ENCODE data around the gene KRT14. TPM values are rescaled to one million over a fixed set of nuclear protein-coding genes. Genes with fewer than 3 reads are reported as not detected.
"Not testable (repeated sequence)": the region's sequence is repeated elsewhere in the genome, so short reads cannot be mapped to it uniquely, and the experiment has no call there.

KRT14 gene
- total and polyA plus RNA-seq, 2 experiments from 2014 or later = not detected

DNA sequence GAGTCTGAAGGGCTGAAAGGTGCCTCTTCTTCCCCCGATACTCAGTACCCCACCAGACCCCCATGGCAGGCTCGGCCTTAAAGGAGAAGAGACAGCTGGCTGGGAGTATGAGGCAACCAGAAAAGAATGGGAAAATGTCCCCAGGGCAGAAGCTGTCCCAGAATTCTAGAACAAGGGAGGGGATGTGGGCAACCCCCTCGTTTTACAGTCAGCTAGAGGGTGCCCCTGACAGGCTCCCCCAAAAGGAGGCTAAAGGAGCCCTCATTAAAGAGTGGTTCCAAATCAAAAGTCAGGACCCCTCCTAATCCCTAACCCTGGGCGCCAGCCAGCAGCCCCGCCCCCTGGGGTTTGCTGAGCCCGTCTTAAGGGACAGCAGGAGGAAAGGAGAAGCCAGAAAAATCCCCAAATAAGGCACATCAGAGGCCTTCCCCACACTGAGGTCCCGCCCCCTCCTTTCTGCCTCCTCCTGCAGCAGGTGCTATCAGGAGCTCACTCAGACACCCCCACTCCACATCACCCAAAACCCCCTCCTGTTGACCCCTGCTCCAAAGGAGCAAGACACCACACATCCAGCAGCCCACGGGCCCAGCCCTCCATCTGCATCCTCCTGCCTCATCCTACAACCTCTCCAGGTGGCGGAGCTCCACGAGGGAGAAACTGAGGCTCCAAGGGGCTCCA is 36.6 kb upstream of the KRT14 start:
- H2AFZ ChIP-seq; H3K27ac ChIP-seq (ENCODE audit: low read depth); DNase-seq (ENCODE audit: low spot score); H3K27ac Mint-ChIP-seq; H3K4me2 ChIP-seq; H3K36me3 ChIP-seq (ENCODE audit: insufficient read depth); H3K27me3 ChIP-seq (ENCODE audit: insufficient read depth); H4K20me1 ChIP-seq (replicated peaks; ENCODE audit: insufficient read depth); H3K9me2 ChIP-seq (ENCODE audit: insufficient read depth); H3K9me3 Mint-ChIP-seq; H3K36me3 Mint-ChIP-seq (ENCODE audit: low read depth); H3F3A ChIP-seq (replicated peaks; ENCODE audit: low read depth); H3K4me3 Mint-ChIP-seq; H3K4me3 ChIP-seq; H3K4me1 ChIP-seq (ENCODE audit: insufficient read depth); H3K79me2 ChIP-seq (replicated peaks; ENCODE audit: insufficient read depth); ATAC-seq: not testable (repeated sequence)
- Mint-ChIP-seq H3K4me1 (peaks cover 12% of the 10 kb centered on the region), H3K27me3 (ENCODE audit: insufficient read depth, low read depth, poor library complexity) (peaks cover 18% of the 10 kb centered on the region)

DNA sequence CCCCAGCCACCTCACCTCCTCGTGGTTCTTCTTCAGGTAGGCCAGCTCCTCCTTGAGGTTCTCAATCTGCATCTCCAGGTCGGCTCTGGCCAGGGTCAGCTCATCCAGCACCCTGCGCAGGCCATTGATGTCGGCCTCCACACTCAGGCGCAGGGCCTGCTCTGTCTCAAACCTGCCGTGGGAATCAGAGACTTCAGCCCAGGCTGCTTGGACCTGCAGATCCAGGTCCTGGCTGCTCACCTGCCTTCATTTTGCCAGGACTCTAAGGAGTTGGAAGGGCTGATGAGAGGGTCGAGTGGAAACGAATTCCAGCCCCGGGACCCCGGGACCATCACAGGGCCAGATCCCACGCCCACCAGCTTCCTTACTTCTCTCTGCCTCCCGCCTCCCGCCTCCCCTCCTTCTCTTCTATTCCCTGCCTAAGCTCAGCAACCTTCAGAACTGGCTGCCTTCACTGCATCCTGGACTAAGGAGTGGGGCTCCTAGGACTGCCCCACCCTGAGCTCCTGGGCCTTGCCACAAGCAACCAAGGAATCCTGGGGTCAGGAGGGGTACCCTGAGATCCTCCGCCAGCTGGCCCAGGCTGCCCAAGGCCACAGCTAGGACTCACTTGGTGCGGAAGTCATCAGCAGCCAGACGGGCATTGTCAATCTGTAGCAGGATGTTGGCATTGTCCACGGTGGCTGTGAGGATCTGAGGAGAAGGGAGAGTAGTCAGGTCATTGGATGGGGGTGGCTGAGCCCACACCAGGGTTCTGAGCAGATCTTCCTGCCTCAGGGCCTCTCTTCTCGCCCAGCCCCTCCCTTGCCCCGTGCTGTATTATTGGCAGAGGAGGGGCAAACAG is 35.9 kb upstream of the KRT14 start:
- peaks cover 20% of the 10 kb centered on the region for H3K27me3 Mint-ChIP-seq (ENCODE audit: insufficient read depth, low read depth, poor library complexity)
- not testable (repeated sequence) for H3K9me3 Mint-ChIP-seq; H2AFZ ChIP-seq; H4K20me1 ChIP-seq (replicated peaks; ENCODE audit: insufficient read depth); ATAC-seq; H3K9me2 ChIP-seq (ENCODE audit: insufficient read depth); H3K36me3 ChIP-seq (ENCODE audit: insufficient read depth); H3K79me2 ChIP-seq (replicated peaks; ENCODE audit: insufficient read depth); H3K4me3 Mint-ChIP-seq; H3K4me1 ChIP-seq (ENCODE audit: insufficient read depth); H3K4me2 ChIP-seq; H3K27me3 ChIP-seq (ENCODE audit: insufficient read depth); H3K27ac ChIP-seq (ENCODE audit: low read depth); H3F3A ChIP-seq (replicated peaks; ENCODE audit: low read depth); DNase-seq (ENCODE audit: low spot score); H3K4me3 ChIP-seq; H3K27ac Mint-ChIP-seq; H3K36me3 Mint-ChIP-seq (ENCODE audit: low read depth)
- H3K4me1 Mint-ChIP-seq = peaks cover 13% of the 10 kb centered on the region

DNA sequence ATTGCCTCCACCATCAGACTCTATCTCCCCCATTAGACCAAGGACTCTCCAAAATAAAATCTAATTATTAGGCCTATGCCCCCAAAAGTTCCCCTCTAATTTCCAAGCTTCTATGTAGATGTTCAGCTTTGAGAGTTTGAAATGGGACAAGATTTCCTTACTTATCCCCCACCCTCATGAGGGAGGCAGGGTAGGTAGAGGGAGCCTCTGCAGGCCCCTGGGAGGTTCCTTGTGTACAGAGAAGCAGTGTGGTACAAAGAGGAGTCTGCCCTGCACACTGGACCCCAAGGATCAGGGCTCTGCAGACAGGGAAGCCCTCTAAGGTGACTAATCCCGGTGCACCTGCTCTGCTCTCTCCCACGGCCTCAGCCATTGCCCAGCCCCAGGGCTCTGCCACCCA is 35.2 kb upstream of the KRT14 start:
- no peak for ATAC-seq
- no peak for TF ChIP-seq JUNB (IDR thresholded peaks at IDR 0.05; ENCODE audit: unreplicated experiment)
- TF ChIP-seq, protein P1, sequence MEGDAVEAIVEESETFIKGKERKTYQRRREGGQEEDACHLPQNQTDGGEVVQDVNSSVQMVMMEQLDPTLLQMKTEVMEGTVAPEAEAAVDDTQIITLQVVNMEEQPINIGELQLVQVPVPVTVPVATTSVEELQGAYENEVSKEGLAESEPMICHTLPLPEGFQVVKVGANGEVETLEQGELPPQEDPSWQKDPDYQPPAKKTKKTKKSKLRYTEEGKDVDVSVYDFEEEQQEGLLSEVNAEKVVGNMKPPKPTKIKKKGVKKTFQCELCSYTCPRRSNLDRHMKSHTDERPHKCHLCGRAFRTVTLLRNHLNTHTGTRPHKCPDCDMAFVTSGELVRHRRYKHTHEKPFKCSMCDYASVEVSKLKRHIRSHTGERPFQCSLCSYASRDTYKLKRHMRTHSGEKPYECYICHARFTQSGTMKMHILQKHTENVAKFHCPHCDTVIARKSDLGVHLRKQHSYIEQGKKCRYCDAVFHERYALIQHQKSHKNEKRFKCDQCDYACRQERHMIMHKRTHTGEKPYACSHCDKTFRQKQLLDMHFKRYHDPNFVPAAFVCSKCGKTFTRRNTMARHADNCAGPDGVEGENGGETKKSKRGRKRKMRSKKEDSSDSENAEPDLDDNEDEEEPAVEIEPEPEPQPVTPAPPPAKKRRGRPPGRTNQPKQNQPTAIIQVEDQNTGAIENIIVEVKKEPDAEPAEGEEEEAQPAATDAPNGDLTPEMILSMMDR (conservative IDR thresholded peaks at IDR 0.05; ENCODE audit: low read depth in 2 of 2) = no peak
- TF ChIP-seq ZNF114 (CRISPR knock-in tag; IDR thresholded peaks at IDR 0.05) = no peak
- no peak for TF ChIP-seq EZH2phosphoT487 (IDR thresholded peaks at IDR 0.05; ENCODE audit: unreplicated experiment)
- TF ChIP-seq CREB1 (CRISPR knock-in tag; IDR thresholded peaks at IDR 0.05; ENCODE audit: low read depth) = no peak
- TF ChIP-seq, protein P2, sequence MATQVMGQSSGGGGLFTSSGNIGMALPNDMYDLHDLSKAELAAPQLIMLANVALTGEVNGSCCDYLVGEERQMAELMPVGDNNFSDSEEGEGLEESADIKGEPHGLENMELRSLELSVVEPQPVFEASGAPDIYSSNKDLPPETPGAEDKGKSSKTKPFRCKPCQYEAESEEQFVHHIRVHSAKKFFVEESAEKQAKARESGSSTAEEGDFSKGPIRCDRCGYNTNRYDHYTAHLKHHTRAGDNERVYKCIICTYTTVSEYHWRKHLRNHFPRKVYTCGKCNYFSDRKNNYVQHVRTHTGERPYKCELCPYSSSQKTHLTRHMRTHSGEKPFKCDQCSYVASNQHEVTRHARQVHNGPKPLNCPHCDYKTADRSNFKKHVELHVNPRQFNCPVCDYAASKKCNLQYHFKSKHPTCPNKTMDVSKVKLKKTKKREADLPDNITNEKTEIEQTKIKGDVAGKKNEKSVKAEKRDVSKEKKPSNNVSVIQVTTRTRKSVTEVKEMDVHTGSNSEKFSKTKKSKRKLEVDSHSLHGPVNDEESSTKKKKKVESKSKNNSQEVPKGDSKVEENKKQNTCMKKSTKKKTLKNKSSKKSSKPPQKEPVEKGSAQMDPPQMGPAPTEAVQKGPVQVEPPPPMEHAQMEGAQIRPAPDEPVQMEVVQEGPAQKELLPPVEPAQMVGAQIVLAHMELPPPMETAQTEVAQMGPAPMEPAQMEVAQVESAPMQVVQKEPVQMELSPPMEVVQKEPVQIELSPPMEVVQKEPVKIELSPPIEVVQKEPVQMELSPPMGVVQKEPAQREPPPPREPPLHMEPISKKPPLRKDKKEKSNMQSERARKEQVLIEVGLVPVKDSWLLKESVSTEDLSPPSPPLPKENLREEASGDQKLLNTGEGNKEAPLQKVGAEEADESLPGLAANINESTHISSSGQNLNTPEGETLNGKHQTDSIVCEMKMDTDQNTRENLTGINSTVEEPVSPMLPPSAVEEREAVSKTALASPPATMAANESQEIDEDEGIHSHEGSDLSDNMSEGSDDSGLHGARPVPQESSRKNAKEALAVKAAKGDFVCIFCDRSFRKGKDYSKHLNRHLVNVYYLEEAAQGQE (IDR thresholded peaks at IDR 0.05; ENCODE audit: unreplicated experiment) = no peak
- TF ChIP-seq STAT1 (IDR thresholded peaks at IDR 0.05; ENCODE audit: unreplicated experiment) = no peak
- TF ChIP-seq NANOG (IDR thresholded peaks at IDR 0.05; ENCODE audit: borderline replicate concordance) = no peak
- no peak for TF ChIP-seq ZNF331 (CRISPR knock-in tag; IDR thresholded peaks at IDR 0.05; ENCODE audit: low read depth)
- TF ChIP-seq POLR2AphosphoS5 (IDR thresholded peaks at IDR 0.05; ENCODE audit: low read depth) = no peak

More for the DNA sequence above, 35.2 kb upstream of the KRT14 start:
- Mint-ChIP-seq H3K9me3 (no peaks in the 10 kb centered on the region; the same call in 2 of the 3 replicates), H3K27me3 (ENCODE audit: insufficient read depth, low read depth, poor library complexity) (peaks cover 15% of the 10 kb centered on the region), H3K4me3 (no peak overlapping the region), H3K36me3 (ENCODE audit: low read depth) (no peaks in the 10 kb centered on the region), H3K4me1 (peaks cover 12% of the 10 kb centered on the region), H3K27ac (no peak overlapping the region)
- Histone ChIP-seq H3K4me1 (ENCODE audit: insufficient read depth) (no peaks in the 10 kb centered on the region), H3K79me2 (replicated peaks; ENCODE audit: insufficient read depth) (no peaks in the 10 kb centered on the region), H3F3A (replicated peaks; ENCODE audit: low read depth) (no peaks in the 10 kb centered on the region), H3K4me2 (no peak overlapping the region), H3K4me3 (no peak overlapping the region), H3K36me3 (ENCODE audit: insufficient read depth) (no peaks in the 10 kb centered on the region), H2AFZ (no peak overlapping the region), H3K9me2 (ENCODE audit: insufficient read depth) (no peaks in the 10 kb centered on the region), H4K20me1 (replicated peaks; ENCODE audit: insufficient read depth) (no peaks in the 10 kb centered on the region), H3K27ac (ENCODE audit: low read depth) (no peak overlapping the region), H3K27me3 (ENCODE audit: insufficient read depth) (no peaks in the 10 kb centered on the region)
- DNase-seq (ENCODE audit: low spot score) = no peak
